HG02938 (cell line): ENCODE measurements around the gene CEACAM19.
"Not testable (repeated sequence)": the region's sequence is repeated elsewhere in the genome, so short reads cannot be mapped to it uniquely, and the experiment has no call there.

Source experiments
- ATAC-seq: cut with Tn5 transposase; IDR thresholded peaks from one replicate; pipeline ENCODE4 v1.9.1; 2021; ENCODE audit warnings: mild to moderate bottlenecking, moderate library complexity; ENCODE audit not compliant: unreplicated experiment

Gene CEACAM19

GRCh38 chr19:44673510-44673909, 2.2 kb downstream of the CEACAM19 start:
- ATAC-seq = no peak

DNA sequence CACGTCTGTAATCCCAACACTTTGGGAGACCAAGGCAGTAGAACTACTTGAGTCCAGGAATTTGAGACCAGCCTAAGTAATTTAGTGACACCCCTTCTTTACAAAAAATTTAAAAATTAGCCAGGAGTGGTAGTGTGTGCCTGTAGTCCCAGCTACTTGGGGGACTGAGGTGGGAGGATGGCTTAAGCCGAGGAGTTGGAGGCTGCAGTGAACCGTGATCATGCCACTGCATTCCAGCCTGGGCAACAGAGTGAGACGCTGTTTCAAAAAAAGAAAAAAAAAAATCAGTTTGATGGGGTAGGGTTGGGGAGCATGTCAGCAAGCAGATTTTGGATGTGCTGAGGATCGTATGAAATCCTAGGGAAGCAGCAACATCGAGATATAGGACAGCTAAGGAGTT, 4.2 kb downstream of the CEACAM19 start:
- ATAC-seq = no peak

- no peak for ATAC-seq
These were observed 5.9 kb downstream of the CEACAM19 start for GRCh38 chr19:44677019-44677811.

- no peak for ATAC-seq
These were observed 9.3 kb downstream of the CEACAM19 start for GRCh38 chr19:44680536-44680935.

DNA sequence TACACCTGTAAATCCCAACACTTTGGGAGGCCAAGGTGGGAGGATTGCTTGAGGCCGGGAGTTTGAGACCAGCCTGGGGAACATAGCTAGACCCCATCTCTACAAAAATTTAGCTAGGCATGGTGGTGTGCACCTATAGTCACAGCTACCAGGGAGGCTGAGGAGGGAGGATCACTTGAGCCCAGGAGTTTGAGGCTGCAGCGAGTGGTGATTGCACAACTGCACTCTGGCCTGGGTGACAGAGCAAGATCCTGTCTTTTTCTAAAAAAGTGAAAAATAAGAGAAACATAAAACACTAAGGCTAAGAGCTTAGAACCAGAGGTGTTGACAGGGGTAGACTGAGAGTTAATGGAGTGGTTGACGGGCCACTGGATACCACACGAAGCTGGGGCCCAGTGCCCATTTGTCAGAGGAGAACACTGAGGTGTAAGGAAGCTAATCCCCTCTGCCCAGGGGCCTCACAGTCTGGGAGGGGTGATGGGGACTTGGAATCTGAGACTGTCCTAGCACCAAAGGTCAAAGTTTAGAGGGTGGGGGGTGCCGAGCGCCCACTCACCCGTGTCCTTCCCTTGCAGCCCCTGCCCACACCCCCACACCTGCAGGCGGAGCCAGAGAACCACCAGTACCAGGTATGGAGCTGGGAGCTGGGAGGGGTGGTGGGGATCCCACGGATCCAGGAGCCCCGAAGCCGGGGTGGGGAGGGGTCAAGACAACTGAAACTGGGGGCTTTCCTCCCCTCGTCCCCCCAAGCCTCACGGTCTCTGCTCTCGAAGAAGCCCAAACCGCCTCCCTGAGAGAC, 10.9 kb downstream of the CEACAM19 start:
- ATAC-seq = no peak

GRCh38 chr19:44682807-44683206, 11.5 kb downstream of the CEACAM19 start:
- no peak for ATAC-seq

DNA sequence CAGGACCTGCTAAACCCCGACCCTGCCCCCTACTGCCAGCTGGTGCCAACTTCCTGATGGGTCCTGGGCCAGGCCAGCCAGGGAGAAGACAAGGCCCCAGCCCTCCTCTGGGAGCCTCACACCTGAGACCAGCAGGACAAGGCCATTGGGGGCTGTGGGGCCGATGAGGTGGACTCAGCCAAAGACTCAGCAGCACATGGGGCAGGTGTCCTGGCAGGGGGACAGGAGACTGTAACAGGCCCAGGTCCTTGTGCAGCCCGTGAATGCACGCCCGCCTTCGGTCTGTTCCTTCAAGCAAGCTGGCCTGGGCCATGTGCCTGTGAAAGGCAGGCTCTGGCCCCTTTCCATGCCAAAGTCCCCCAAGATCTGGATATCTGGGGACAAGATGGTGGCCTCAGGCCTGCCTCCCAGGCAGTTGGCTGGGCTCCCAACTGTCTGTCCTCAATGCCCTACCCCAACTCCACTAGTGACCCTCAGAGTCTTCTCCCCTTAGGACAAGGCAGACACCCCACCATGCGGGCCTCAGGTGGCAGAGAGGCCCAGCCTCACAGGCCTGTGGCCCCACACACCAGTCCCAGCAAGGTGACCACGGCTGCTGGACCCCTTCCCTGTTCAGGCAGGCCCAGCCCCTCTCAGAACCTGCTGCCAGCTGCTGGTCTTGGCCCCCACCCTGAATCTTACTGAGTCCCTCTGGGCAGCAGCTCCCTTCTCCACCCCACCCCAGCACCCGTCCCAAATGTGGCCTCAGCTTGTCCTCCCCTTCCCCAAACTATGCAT, 12.3 kb downstream of the CEACAM19 start:
- ATAC-seq = no peak

- ATAC-seq = not testable (repeated sequence)
These were observed 13.1 kb downstream of the CEACAM19 start for GRCh38 chr19:44684396-44684795.

GRCh38 chr19:44684892-44685863, 13.9 kb downstream of the CEACAM19 start:
- ATAC-seq = no peak

GRCh38 chr19:44685877-44686276, 14.6 kb downstream of the CEACAM19 start:
- no peak for ATAC-seq

- no peak for ATAC-seq
These were observed 15.6 kb downstream of the CEACAM19 start for GRCh38 chr19:44686896-44687295.

DNA sequence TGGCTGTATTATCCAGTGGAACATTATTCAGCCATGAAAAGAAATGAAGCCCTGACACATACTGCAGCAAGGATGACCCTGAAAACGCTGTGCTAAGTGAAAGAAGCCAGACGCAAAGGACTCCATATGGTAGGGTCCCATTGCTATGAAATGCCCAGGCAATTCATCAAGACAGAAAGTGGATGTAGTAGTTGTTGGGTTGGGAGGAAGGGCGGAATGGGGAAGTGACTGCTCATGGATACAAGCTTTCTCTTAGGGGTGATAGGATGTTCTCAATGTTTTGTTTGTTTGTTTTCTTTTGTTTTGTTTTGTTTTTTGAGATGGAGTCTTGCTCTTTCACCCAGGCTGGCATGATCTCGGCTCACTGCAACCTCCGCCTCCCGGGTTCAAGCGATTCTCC, 16.6 kb downstream of the CEACAM19 start:
- no peak for ATAC-seq

DNA sequence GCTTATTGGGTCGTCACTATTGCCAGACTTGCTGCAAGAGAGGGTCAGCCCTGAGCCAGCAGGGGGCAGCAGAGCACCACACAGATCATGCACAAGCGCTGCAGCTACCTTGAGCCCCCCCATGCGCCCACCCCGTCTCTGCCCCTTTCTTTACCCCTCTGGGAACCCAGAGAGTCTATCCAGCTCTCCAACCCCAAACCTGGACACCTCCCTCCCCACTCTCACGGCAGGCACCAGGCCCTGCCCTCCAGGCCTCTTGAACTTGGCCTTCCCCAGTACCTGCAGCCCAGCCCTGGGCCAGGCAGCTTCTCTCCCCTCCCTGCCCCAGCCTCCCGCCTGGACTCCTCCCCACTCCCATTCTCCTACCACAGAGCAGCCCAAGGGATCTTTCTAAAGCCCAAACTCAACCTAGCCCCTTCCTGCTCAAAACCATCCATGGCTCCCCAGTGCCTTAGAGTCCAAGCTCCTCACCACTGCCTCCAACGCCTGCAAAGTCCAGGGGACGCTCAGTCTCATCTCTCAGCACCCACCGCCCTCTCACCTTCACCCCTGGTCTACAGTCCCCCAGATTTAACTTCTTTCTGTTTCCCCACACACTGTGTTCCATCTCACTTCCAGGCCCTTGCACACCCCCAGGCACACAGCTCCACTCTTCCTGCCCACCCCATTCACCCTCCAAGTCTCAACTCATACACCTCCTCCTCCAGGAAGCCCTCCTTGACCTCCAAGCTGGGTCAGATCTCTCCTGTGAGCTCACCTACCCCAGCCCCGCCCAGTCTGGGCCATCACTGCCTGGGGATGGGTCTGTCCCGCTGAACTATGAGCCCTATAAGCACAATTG, 18.2 kb downstream of the CEACAM19 start:
- ATAC-seq = no peak

GRCh38 chr19:44690131-44690440, 18.8 kb downstream of the CEACAM19 start:
- no peak for ATAC-seq

- ATAC-seq = peak; percentile 12
These were observed 21.1 kb downstream of the CEACAM19 start for GRCh38 chr19:44692379-44692721.

GRCh38 chr19:44694184-44694579, 22.9 kb downstream of the CEACAM19 start:
- ATAC-seq = no peak

GRCh38 chr19:44696939-44697669, 25.8 kb downstream of the CEACAM19 start:
- no peak for ATAC-seq

DNA sequence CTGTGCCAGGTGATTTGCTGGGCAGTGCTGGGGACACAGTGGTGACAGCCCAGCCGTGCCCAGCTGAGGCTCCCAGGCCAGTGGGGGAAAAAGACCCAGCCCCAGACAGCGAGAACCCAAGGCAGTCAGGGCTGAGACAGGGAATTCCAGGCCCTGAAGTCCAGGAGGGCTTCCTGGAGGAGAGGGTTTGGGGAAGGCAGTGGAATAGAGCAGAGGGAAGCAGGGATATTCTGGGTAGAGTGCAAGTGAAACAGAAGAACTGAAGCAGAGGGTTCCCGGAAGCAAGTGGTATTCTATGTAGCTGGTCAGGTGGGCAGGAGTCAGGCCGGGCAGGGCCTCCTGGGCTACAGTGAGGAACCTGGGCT, 26.4 kb downstream of the CEACAM19 start:
- ATAC-seq = no peak
